Heart left ventricle (tissue), 16 donors: Measurements from ENCODE around the gene ZMAT5. TPM values are rescaled to one million over a fixed set of nuclear protein-coding genes. Genes with fewer than 3 reads are reported as not detected.

ENCODE experiments used
- ATAC-seq, 4 donors: fragments of 200-7000 bp; cut with Tn5 transposase; one replicate each; pipeline ENCODE4 v1.9.1; 2020 to 2022; ENCODE audit warnings: moderate library complexity in 4 of 4, mild to moderate bottlenecking in 3 of 4, moderate number of reproducible peaks in 1 of 4
- DNase-seq, 5 donors: peaks; one replicate each; pipeline ENCODE4 v3.0.0-alpha.2; 2020
- H3K27ac ChIP-seq, 12 donors: fragments of 200-600 bp; sonication (generic) in 4 of 12; one replicate each; pipeline versions ENCODE4 v1.5.0 to v1.8.0; 2016 to 2022; ENCODE audit warnings: mild to moderate bottlenecking in 2 of 12
- H3K27me3 ChIP-seq, 9 donors: fragments of 200-600 bp; sonication (generic) in 2 of 9; one replicate each; pipeline versions ENCODE4 v1.5.1 to v1.8.0; 2016 to 2022; ENCODE audit warnings: mild to moderate bottlenecking in 3 of 9
- H3K36me3 ChIP-seq, 9 donors: fragments of 200-600 bp; sonication (generic) in 2 of 9; one replicate each; pipeline versions ENCODE4 v1.5.0 to v1.8.0; 2018 to 2022; ENCODE audit warnings: mild to moderate bottlenecking in 2 of 9
- H3K4me1 ChIP-seq, 12 donors: fragments of 200-600 bp; sonication (generic) in 4 of 12; one replicate each; pipeline versions ENCODE4 v1.5.0 to v1.8.0; 2016 to 2022; ENCODE audit warnings: mild to moderate bottlenecking in 3 of 12
- H3K4me3 ChIP-seq, 12 donors: fragments of 200-600 bp; sonication (generic) in 4 of 12; one replicate each; pipeline versions ENCODE4 v1.5.0 to v1.8.0; 2017 to 2022; ENCODE audit warnings: mild to moderate bottlenecking in 9 of 12, moderate library complexity in 4 of 12
- H3K9me3 ChIP-seq, 12 donors: fragments of 200-600 bp; sonication (generic) in 4 of 12; one replicate each; pipeline versions ENCODE4 v1.5.0 to v1.8.0; 2016 to 2022; ENCODE audit warnings: mild to moderate bottlenecking in 1 of 12
- POLR2A ChIP-seq, 2 donors: fragments of 450-650 bp; IDR thresholded peaks; one replicate each; pipeline ENCODE4 v1.6.1; 2017; ENCODE audit warnings: antibody characterized with exemption in 2 of 2, mild to moderate bottlenecking in 2 of 2, moderate library complexity in 2 of 2
- WGBS, 4 donors: extraction: QIAGEN DNeasy Blood & Tissue Kit in 2 of 4; methylation state at CpG; one replicate each; pipeline versions ENCODE4 v1.1.5 to v1.1.7; 2013 to 2018; 5-methylcytosine and 5-hydroxymethylcytosine counted together
- intact Hi-C, 10 donors: fragments of 100-400 bp; cut with DNase I; formaldehyde crosslinking; loops; one replicate each; pipeline versions ENCODE4 v1.11.1 to v1.14.2; 2022
- polyA plus RNA-seq, 2 donors: library from polyadenylated mRNA; stranded (reverse); fragments of 200-250 nt; gene quantifications; one replicate each; pipeline ENCODE4 v1.2.3, GENCODE V29; 2013
- total RNA-seq, 9 donors: library from RNA; depleted of rRNA in 2 of 9; stranded (reverse); fragments of >200 nt in 2 of 9; fragmentation: NEBNext Ultra II Directional in 3 of 9; extraction: Animal tissue kit (Norgen Biotek cat#: 25700) in 3 of 9; gene quantifications; one replicate each; pipeline versions ENCODE4 v1.1.0 to v1.2.4, GENCODE V29; 2016 to 2023
- TF ChIP-seq, protein P1 (sequence below), 12 donors: fragments of 200-600 bp; sonication (generic) in 4 of 12; IDR thresholded peaks; one replicate each; pipeline versions ENCODE4 v1.5.0 to v1.8.0; 2018 to 2022; ENCODE audit warnings: antibody characterized with exemption in 12 of 12, mild to moderate bottlenecking in 5 of 12
- donor health status: ischemic (EF 13 %, LVEDD 7.1; RV severe dilation, severe dysfunction).
- donor health status: healthy with polysubstance abuse.
- donor health status: DM: no; HTN: yes; CAD: no.
- donor health status: DM: no; HTN: no; CAD: no.
- donor health status: ischemic (EF 25% LVEDD 6.9; RV normal size, moderate dysfunction).
- donor health status: ischemic (EF 25% LVEDD 5.7; RV mildly dilated, moderate dysfunction).
- donor health status: healthy.
- donor health status: DM: yes; HTN: yes; CAD: no.
- donor health status: ischemic (EF 35%, LVEDD 5.7; RV mildly dilated, moderate dysfunction).
- donor health status: nonischemic (EF 11% LVEDD 7.7; RV severe dilation, severe dysfunction).
- donor health status: DM: yes; HTN: yes; CAD: no.
- donor health status: PGD.
- donor health status: ischemic (EF 29% LVEDD 5.4; RV normal size, mild dysfunction).
- donor health status: nonischemic (EF 23%, LVEDD 6.1; RV moderate dilation, normal function).

ZMAT5 gene
- total and polyA plus RNA-seq, 11 donors, result 19.4 to 37.2 (median 22.7) TPM

- Histone ChIP-seq H3K27me3 (peaks cover 0 to 42% (median 16%) of the 10 kb centered on the region in 9 donors), H3K4me3 (no peak overlapping the region), H3K27ac (no peak overlapping the region), H3K36me3 (peaks cover 0 to 11% (median 6%) of the 10 kb centered on the region in 9 donors), H3K9me3 (no peaks in the 10 kb centered on the region), H3K4me1 (peaks cover 0 to 24% (median 7%) of the 10 kb centered on the region in 12 donors)
- ATAC-seq (no peak), DNase-seq (no peak)
- 48 to 66% (median 52%) methylated on average over 2 to 9 of the region's 9 CpGs for WGBS, 4 donors
- intact Hi-C loops, result loop anchor here in 1 of 10 donors (10.0 kb wide), 1 partner anchor 384 kb away; the partner anchor contains the start of gene HORMAD2
- TF ChIP-seq, protein P1, sequence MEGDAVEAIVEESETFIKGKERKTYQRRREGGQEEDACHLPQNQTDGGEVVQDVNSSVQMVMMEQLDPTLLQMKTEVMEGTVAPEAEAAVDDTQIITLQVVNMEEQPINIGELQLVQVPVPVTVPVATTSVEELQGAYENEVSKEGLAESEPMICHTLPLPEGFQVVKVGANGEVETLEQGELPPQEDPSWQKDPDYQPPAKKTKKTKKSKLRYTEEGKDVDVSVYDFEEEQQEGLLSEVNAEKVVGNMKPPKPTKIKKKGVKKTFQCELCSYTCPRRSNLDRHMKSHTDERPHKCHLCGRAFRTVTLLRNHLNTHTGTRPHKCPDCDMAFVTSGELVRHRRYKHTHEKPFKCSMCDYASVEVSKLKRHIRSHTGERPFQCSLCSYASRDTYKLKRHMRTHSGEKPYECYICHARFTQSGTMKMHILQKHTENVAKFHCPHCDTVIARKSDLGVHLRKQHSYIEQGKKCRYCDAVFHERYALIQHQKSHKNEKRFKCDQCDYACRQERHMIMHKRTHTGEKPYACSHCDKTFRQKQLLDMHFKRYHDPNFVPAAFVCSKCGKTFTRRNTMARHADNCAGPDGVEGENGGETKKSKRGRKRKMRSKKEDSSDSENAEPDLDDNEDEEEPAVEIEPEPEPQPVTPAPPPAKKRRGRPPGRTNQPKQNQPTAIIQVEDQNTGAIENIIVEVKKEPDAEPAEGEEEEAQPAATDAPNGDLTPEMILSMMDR (IDR thresholded peaks at IDR 0.05), result no peak
- TF ChIP-seq POLR2A (IDR thresholded peaks at IDR 0.05), result no peak
These were observed 66.0 kb downstream of the ZMAT5 start for GRCh38 chr22:29700900-29701154.

- no peak overlapping the region for H3K4me3 ChIP-seq
- WGBS, 4 donors, result 56 to 67% (median 64%) methylated on average over 16 to 19 of the region's 19 CpGs
- no peak for TF ChIP-seq POLR2A (IDR thresholded peaks at IDR 0.05)
- TF ChIP-seq, protein P1 (IDR thresholded peaks at IDR 0.05), result no peak
- H3K27ac ChIP-seq, result no peak overlapping the region
- H3K36me3 ChIP-seq, result peaks cover 0 to 15% (median 10%) of the 10 kb centered on the region in 9 donors
- peaks cover 0 to 24% (median 7%) of the 10 kb centered on the region in 12 donors for H3K4me1 ChIP-seq
- ATAC-seq (no peak), DNase-seq (peak in 1 of 5 donors; percentile 48)
- no peaks in the 10 kb centered on the region for H3K9me3 ChIP-seq
- intact Hi-C loops, result loop anchor here in 1 of 10 donors (10.0 kb wide), 1 partner anchor 384 kb away; the partner anchor contains the start of gene HORMAD2
- peaks cover 0 to 41% (median 16%) of the 10 kb centered on the region in 9 donors for H3K27me3 ChIP-seq
These were observed 66.5 kb downstream of the ZMAT5 start for GRCh38 chr22:29700206-29700899.

GRCh38 chr22:29697853-29698598 is 68.8 kb downstream of the ZMAT5 start:
- 79 to 87% (median 83%) methylated on average over 16 of the region's 16 CpGs for WGBS, 4 donors
- peaks cover 0 to 32% (median 23%) of the 10 kb centered on the region in 9 donors for H3K36me3 ChIP-seq
- intact Hi-C loops, result loop anchor here in 2 of 10 donors (10.0 kb wide), 1 partner anchor 307 kb away; no protein-coding TSS in a partner anchor
- peaks cover 0 to 13% (median 3%) of the 10 kb centered on the region in 12 donors for H3K4me1 ChIP-seq
- DNase-seq (peak in 1 of 5 donors; percentile 24), ATAC-seq (no peak)
- no peak overlapping the region for H3K4me3 ChIP-seq
- H3K9me3 ChIP-seq, result no peaks in the 10 kb centered on the region
- peaks cover 0 to 23% (median 6%) of the 10 kb centered on the region in 9 donors for H3K27me3 ChIP-seq
- H3K27ac ChIP-seq, result no peak overlapping the region
- no peak for TF ChIP-seq POLR2A (IDR thresholded peaks at IDR 0.05)
- TF ChIP-seq, protein P1 (IDR thresholded peaks at IDR 0.05), result no peak
